HuH-7.5 (cell line): ENCODE results near the gene IGSF8.

Source experiments
- DNase-seq: peaks from one replicate; pipeline ENCODE4 v3.0.0; 2011; ENCODE audit warnings: low spot score

IGSF8 gene

GRCh38 chr1:160085686-160086455, 12.5 kb downstream of the IGSF8 start:
- peak; percentile 96 for DNase-seq

- no peak for DNase-seq
Observed at GRCh38 chr1:160084771-160085321, 13.6 kb downstream of the IGSF8 start.

- peak; percentile 80 for DNase-seq
Observed at GRCh38 chr1:160083968-160084770, 14.2 kb downstream of the IGSF8 start.

GRCh38 chr1:160082926-160083325, 15.5 kb downstream of the IGSF8 start:
- no peak for DNase-seq

GRCh38 chr1:160082487-160082886, 15.9 kb downstream of the IGSF8 start:
- no peak for DNase-seq

- DNase-seq: no peak
Observed at GRCh38 chr1:160081261-160081936, 17.0 kb downstream of the IGSF8 start, which contains the start of gene KCNJ9. Gene KCNJ9, plus strand, starts transcription at chr1:160081538. Its CDS starts 2,493 bp downstream, at chr1:160084031.

- DNase-seq: no peak
Observed at GRCh38 chr1:160080381-160081100, 17.9 kb downstream of the IGSF8 start.

- no peak for DNase-seq
Observed at GRCh38 chr1:160079448-160079847, 19.0 kb downstream of the IGSF8 start.

- peak; percentile 73 for DNase-seq
Observed at GRCh38 chr1:160078512-160079195, 19.8 kb downstream of the IGSF8 start.

GRCh38 chr1:160077486-160077885, 20.9 kb downstream of the IGSF8 start:
- DNase-seq: no peak

GRCh38 chr1:160076295-160076694, 22.1 kb downstream of the IGSF8 start:
- no peak for DNase-seq

GRCh38 chr1:160075836-160076235, 22.6 kb downstream of the IGSF8 start:
- DNase-seq: no peak

- DNase-seq: no peak
Observed at GRCh38 chr1:160074865-160075264, 23.6 kb downstream of the IGSF8 start.

GRCh38 chr1:160071289-160071688, 27.1 kb downstream of the IGSF8 start:
- DNase-seq: no peak

- DNase-seq: peak; percentile 43
Observed at GRCh38 chr1:160070243-160071163, 27.9 kb downstream of the IGSF8 start.

GRCh38 chr1:160069460-160070231, 28.8 kb downstream of the IGSF8 start, which contains the start of gene KCNJ10:
Gene KCNJ10, minus strand, starts transcription at chr1:160070160. Its CDS starts 27,628 bp downstream, at chr1:160042532.
- no peak for DNase-seq

GRCh38 chr1:160068225-160068624, 30.2 kb downstream of the IGSF8 start:
- DNase-seq: no peak

- no peak for DNase-seq
Observed at GRCh38 chr1:160066829-160067745, 31.3 kb downstream of the IGSF8 start.
